ENCODE results near the gene RPL10. TPM values are rescaled to one million over a fixed set of nuclear protein-coding genes. Genes with fewer than 3 reads are reported as not detected.

The RPL10 gene
- polyA plus RNA-seq, 1 donor from 2014 or later = 3,689 TPM

DNA sequence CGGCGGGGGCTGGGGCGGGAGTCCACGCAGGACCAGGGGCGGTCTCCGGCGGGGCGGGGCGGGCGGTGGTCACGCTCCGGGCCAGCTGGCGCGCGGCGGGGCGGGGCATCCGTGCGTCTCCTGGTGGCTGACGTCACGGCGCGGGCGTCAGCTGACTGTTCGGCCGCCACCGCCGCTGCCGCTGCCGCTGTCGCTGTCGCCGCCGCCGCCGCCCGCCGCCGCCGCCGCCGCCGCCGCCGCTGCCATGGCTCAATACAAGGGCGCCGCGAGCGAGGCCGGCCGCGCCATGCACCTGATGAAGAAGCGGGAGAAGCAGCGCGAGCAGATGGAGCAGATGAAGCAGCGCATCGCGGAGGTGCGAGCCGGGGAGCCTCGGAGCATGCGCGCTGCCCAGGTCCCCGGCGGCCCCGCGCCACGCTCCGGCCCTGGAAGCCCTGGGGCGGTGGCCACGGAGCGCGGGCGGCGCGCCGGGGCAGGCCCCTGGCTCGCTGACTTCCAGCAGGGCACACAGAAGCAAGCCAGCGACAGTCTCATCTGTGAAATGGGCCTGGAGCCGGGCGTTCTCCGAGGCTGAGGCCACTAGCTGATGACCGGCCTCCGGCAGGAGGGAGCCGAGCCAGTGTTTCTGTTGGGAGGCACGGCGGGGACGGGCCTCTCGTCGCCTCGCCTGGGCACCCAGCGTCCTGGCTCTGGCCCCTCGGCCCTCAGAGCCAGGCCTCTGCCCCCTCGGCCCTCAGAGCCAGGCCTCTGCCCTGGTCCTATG, 46.0 kb downstream of the RPL10 start, which contains the start of gene FAM50A:
Gene FAM50A (plus strand): TSS at position 150 of the 763 bp plus-strand sequence. CDS start 95 bp downstream, at position 245.
- Histone ChIP-seq H3K36me3 (ENCODE audit: insufficient read depth, low read length) (no peaks in the 10 kb centered on the region), H3K4me2 (ENCODE audit: low read length) (peak within 1 kb of the TSS; percentile 6), H3K9me3 (ENCODE audit: low read length) (no peaks in the 10 kb centered on the region), H3K79me2 (replicated peaks; ENCODE audit: insufficient read depth, low read length) (peaks cover 6% of the 10 kb centered on the region), H3K27me3 (ENCODE audit: insufficient read depth, low read depth, low read length) (no peaks in the 10 kb centered on the region), H2AFZ (ENCODE audit: low read depth, low read length) (no peak within 1 kb of the TSS), H3K27ac (ENCODE audit: low read length) (peak within 1 kb of the TSS; percentile 77), H3K4me3 (ENCODE audit: low read length) (peak within 1 kb of the TSS; percentile 71), H4K20me1 (ENCODE audit: insufficient read depth) (no peaks in the 10 kb centered on the region), H3K9ac (ENCODE audit: low read length) (peak within 1 kb of the TSS; percentile 73), H3K9me2 (ENCODE audit: insufficient read depth, low read length) (no peaks in the 10 kb centered on the region), H3F3A (ENCODE audit: insufficient read depth, low read length, poor library complexity, severe bottlenecking) (no peaks in the 10 kb centered on the region)
- no peak for TF ChIP-seq EP300 (conservative IDR thresholded peaks at IDR 0.05; ENCODE audit: poor library complexity, severe bottlenecking)
- TF ChIP-seq MXI1 (conservative IDR thresholded peaks at IDR 0.05; ENCODE audit: poor library complexity, severe bottlenecking) = peak; percentile 66
- peak; percentile 31 for TF ChIP-seq SMC3 (conservative IDR thresholded peaks at IDR 0.05; ENCODE audit: poor library complexity)
- TF ChIP-seq RAD21 (conservative IDR thresholded peaks at IDR 0.05) = no peak
- TF ChIP-seq CTCF (IDR thresholded peaks at IDR 0.05; ENCODE audit: poor library complexity, severe bottlenecking) = no peak
- TF ChIP-seq TAF1 (IDR thresholded peaks at IDR 0.05; ENCODE audit: low read depth) = no peak
- TF ChIP-seq POLR2AphosphoS5 (IDR thresholded peaks at IDR 0.05) = peak; percentile 43

GRCh38 chrX:154444755-154445246, 46.6 kb downstream of the RPL10 start:
- Histone ChIP-seq H3K4me2 (ENCODE audit: low read length) (peak overlapping the region; percentile 6), H3F3A (ENCODE audit: insufficient read depth, low read length, poor library complexity, severe bottlenecking) (no peaks in the 10 kb centered on the region), H2AFZ (ENCODE audit: low read depth, low read length) (no peak overlapping the region), H3K27me3 (ENCODE audit: insufficient read depth, low read depth, low read length) (no peaks in the 10 kb centered on the region), H3K9me2 (ENCODE audit: insufficient read depth, low read length) (no peaks in the 10 kb centered on the region), H3K27ac (ENCODE audit: low read length) (peak overlapping the region; percentile 57), H3K36me3 (ENCODE audit: insufficient read depth, low read length) (no peaks in the 10 kb centered on the region), H3K9ac (ENCODE audit: low read length) (peak overlapping the region; percentile 73), H3K79me2 (replicated peaks; ENCODE audit: insufficient read depth, low read length) (peaks cover 4% of the 10 kb centered on the region), H3K9me3 (ENCODE audit: low read length) (no peaks in the 10 kb centered on the region), H3K4me3 (ENCODE audit: low read length) (peak overlapping the region; percentile 71), H4K20me1 (ENCODE audit: insufficient read depth) (no peaks in the 10 kb centered on the region)
- TF ChIP-seq EP300 (conservative IDR thresholded peaks at IDR 0.05; ENCODE audit: poor library complexity, severe bottlenecking) (no peak), REST (IDR thresholded peaks at IDR 0.05; ENCODE audit: borderline replicate concordance) (no peak), TAF1 (IDR thresholded peaks at IDR 0.05; ENCODE audit: low read depth) (no peak), POLR2AphosphoS5 (IDR thresholded peaks at IDR 0.05) (no peak), RAD21 (conservative IDR thresholded peaks at IDR 0.05) (no peak), EZH2 (IDR thresholded peaks at IDR 0.05; ENCODE audit: borderline replicate concordance, insufficient read depth, low read length, poor library complexity, severe bottlenecking) (no peak), CTCF (IDR thresholded peaks at IDR 0.05; ENCODE audit: poor library complexity, severe bottlenecking) (no peak), SMC3 (conservative IDR thresholded peaks at IDR 0.05; ENCODE audit: poor library complexity) (no peak), MXI1 (conservative IDR thresholded peaks at IDR 0.05; ENCODE audit: poor library complexity, severe bottlenecking) (no peak)

Data from neural cell (in vitro differentiated cells).